GM08714 (cell line): ENCODE measurements around the gene ATRN.
"Not testable (repeated sequence)": the region's sequence is repeated elsewhere in the genome, so short reads cannot be mapped to it uniquely, and the experiment has no call there.

Source experiments
- H3K4me3 ChIP-seq: fragments of 200-500 bp; sonication (Bioruptor generic); 2 replicates; pipeline ENCODE4 v1.5.1; 2014; ENCODE audit warnings: mild to moderate bottlenecking, low read length, inconsistent platforms
- ZNF274 ChIP-seq: IDR thresholded peaks from 2 replicates; pipeline ENCODE4 v1.6.1; 2012; ENCODE audit warnings: mild to moderate bottlenecking, low read depth, low read length

The ATRN gene

DNA sequence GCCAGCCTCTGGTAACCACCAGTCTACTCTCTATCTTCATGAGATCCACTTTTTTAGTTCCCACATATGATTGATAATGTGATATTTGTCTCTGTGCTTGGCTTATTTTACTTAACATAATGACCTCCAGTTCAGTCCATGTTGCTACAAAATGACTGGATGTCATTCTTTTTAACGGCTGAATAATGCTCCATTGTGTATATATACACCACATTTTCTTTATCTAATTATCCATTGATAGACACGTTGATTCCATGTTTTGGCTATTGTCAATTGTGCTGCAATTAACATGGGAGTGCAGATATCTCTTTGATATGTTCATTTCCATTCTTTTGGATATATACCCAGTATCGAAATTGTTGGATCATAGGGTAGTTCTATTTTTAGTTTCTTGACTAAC lies 89.3 kb downstream of the ATRN start:
- H3K4me3 ChIP-seq = no peak overlapping the region
- TF ChIP-seq ZNF274 = no peak

- no peak overlapping the region for H3K4me3 ChIP-seq
- TF ChIP-seq ZNF274 = no peak
Measured at GRCh38 chr20:3560578-3560977, 89.8 kb downstream of the ATRN start.

DNA sequence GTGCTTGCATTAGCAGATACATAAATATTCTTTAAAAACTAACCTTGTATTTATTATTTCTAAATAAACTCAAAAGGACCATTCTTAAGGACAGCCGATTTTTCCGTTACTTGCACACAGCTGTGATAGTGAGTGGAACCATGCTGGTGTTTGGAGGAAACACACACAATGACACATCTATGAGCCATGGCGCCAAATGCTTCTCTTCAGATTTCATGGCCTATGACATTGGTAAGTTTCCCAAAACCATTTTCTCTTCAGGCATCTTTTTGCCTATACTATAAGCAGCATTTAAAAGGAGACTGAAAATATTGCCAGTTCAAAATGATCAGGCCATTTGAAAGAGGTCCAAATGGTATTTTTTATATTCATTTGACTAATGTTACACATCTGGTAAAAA lies 92.3 kb downstream of the ATRN start:
- no peak for TF ChIP-seq ZNF274
- H3K4me3 ChIP-seq = no peak overlapping the region

DNA sequence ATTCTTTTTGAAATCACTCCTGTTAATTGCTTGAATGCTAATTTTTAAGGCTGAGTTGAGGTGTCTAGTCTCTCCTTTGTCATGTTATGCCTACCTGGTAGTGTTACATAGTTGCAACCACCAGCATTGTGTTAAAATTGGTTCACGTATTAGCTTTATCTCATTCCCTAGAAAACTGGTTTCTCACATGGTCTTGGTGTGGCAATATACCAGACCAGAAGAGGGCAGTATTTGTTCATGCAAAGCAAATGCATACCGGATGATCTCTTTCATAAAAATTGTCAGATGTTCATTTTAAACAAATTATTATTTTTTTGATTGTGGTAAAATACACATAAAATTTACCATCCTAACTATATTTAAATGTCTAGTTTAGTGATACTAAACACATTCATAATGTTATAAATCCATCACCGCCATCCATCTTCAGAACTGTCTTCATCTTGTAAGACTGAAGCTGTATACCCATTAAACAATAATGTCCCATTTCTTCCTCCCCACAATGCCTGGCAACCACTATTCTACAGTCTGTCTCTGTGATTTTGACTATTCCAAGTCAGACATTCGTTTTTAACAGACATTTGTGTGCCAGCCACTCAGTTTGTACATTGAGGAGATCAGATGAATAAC lies 92.8 kb downstream of the ATRN start:
- H3K4me3 ChIP-seq = no peak overlapping the region
- no peak for TF ChIP-seq ZNF274

DNA sequence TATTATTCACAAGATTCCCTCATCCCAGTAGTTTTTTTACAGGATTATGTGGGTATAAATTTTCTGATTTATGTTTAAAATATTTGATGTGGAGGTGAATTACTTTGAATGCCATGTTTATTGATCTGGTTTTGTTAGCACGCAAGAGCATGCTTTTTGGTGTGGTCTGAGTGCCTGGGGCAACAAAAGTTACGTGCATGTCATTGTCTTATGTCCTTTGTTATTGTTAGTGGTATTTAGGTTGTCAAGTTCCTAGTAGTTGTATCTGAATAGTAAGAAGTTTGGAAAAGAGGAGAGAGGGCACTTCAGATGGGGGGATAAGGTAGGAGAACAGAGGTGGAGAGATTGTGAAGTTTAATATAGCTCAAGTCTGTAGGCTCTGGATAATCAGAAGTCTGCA lies 95.0 kb downstream of the ATRN start:
- no peak for TF ChIP-seq ZNF274
- no peak overlapping the region for H3K4me3 ChIP-seq

GRCh38 chr20:3572151-3572550 lies 101.3 kb downstream of the ATRN start:
- TF ChIP-seq ZNF274 = no peak
- H3K4me3 ChIP-seq = no peak overlapping the region

- TF ChIP-seq ZNF274 = no peak
Measured at GRCh38 chr20:3576363-3576762, 105.5 kb downstream of the ATRN start.

DNA sequence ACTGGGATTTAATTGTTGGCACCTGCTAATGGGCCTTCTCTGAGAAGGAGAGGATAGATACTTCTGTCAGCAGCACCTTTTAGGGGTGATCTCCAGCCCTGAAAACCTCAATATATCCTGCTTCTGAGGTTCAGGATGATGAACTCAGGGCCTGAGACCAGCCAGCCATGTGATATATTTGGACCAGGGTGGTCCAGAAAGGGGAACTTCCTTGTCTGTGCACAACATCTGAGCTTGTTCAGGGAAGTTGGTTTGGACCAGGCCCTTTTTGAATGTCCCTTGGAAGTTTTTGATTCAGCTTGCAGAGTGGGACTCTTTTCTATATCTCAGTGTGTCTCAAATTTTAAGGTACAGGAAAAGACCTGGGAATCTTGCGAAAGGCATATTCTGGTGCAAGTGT lies 106.5 kb downstream of the ATRN start:
- no peak overlapping the region for H3K4me3 ChIP-seq
- TF ChIP-seq ZNF274 = no peak

More at GRCh38 chr20:3576363-3576762, 105.5 kb downstream of the ATRN start:
- H3K4me3 ChIP-seq = no peak overlapping the region

DNA sequence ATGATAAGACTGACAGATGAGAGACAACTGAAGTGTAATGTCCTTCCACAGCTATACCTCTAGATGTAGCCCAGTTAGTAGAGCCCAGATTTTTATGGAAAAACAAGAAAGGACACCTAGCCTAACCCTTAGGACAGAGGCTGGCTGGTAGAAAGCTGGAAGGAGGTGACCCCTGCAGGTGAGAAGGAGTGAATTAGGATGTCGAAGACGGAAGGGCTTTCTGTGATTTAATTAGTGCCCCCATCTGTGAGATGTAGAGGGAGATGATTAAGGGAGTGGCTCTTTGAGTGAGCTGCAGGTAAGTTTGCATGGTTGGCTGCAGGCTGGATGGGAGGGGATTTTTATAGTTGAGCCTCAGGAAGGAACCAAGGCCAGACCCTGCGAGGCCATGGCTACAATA lies 109.6 kb downstream of the ATRN start:
- H3K4me3 ChIP-seq = no peak overlapping the region
- no peak for TF ChIP-seq ZNF274

DNA sequence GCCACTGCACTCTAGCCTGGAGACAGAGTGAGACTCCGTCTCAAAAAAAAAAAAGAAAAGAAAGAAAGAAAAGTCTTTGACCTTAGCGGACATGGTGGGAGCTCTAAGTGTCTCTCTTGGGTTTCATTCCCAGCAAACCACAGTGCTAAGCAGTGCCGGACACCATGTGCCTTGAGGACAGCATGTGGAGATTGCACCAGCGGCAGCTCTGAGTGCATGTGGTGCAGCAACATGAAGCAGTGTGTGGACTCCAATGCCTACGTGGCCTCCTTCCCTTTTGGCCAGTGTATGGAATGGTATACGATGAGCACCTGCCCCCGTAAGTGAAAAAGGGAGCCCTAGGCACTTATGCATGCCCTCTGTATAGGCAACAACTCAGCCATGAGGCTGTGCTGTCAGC lies 112.9 kb downstream of the ATRN start:
- no peak overlapping the region for H3K4me3 ChIP-seq

DNA sequence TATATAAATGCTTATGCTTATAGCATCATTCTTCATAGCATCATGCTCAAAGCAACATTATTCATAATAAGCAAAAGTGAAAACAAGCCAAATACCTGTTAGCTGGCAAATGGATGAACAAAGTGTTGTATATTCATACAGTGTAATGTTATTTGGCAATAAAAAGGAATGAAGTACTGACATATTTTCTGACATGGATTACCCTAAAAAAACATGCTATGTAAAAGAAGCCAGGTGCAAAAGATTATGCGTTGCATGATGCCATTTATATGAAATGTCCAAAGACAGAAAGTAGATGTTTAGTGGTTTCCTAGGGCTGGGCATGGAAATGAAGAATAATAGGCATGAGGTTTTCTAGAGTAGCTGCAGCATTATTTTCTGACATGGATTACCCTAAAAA lies 115.3 kb downstream of the ATRN start:
- no peak for TF ChIP-seq ZNF274
- H3K4me3 ChIP-seq = no peak overlapping the region

More for the DNA sequence above, 112.9 kb downstream of the ATRN start:
- TF ChIP-seq ZNF274 = no peak

GRCh38 chr20:3590164-3590563 lies 119.3 kb downstream of the ATRN start:
- TF ChIP-seq ZNF274 = no peak
- H3K4me3 ChIP-seq = no peak overlapping the region

DNA sequence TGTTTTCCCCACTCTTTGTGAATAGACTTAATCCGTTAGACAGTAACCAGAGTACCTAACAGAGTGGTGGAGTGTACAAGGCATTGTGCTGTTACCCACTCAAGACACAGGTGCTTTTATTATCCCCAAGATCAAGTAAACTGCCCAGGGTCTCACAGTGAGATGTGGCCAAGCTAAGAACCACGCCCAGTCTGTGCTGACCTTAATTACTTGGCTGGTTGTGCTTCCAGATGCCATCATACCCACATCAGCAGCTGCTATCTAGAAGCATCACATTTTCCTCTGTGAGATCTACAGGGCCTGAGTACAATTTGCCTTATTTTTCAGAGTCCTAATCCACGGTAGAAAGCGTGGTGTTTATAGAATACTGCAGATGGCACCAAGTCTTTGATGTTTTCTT lies 122.1 kb downstream of the ATRN start:
- H3K4me3 ChIP-seq = no peak overlapping the region
- no peak for TF ChIP-seq ZNF274

GRCh38 chr20:3595541-3595940 lies 124.7 kb downstream of the ATRN start:
- TF ChIP-seq ZNF274 = no peak
- no peak overlapping the region for H3K4me3 ChIP-seq

DNA sequence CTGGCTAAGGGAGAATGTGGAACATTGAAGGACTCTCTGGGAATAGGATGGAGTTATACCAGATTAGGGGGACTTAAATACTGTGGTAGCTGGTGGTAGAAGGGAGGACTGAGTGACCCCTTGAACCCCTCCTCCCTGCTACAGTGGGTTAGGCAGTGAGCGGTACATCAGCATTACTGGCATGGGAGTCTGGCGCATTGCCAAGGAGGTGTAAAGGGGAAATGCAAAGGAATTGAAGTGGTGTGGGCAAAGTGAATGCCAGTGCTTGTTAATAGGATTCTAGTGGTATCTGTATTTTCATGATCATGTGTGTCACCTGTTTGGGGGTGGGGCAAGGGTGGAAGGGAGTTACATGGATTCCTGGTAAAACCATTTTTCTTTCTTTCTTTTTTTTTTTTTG lies 132.3 kb downstream of the ATRN start:
- no peak overlapping the region for H3K4me3 ChIP-seq
- TF ChIP-seq ZNF274 = no peak

- H3K4me3 ChIP-seq = not testable (repeated sequence)
Measured at GRCh38 chr20:3605386-3605886, 134.6 kb downstream of the ATRN start.
